ENCODE measurements around the gene PNPLA7.
"Not testable (repeated sequence)": the region's sequence is repeated elsewhere in the genome, so short reads cannot be mapped to it uniquely, and the experiment has no call there.

Gene PNPLA7

GRCh38 chr9:137552022-137552768 lies 2.0 kb upstream of the PNPLA7 start:
- no peak overlapping the region for H2BK15ac ChIP-seq (replicated peaks; ENCODE audit: low read depth)
- peak overlapping the region; percentile 92 for H3K9ac ChIP-seq (ENCODE audit: low read length)
- H3K27me3 ChIP-seq (ENCODE audit: insufficient read depth, low read length, poor library complexity): no peaks in the 10 kb centered on the region
- H4K8ac ChIP-seq (ENCODE audit: low read depth, low read length): no peak overlapping the region
- no peak overlapping the region for H2BK5ac ChIP-seq (ENCODE audit: low read length)
- peak overlapping the region; percentile 45 for H3K23ac ChIP-seq (ENCODE audit: low read length)
- no peaks in the 10 kb centered on the region for H3K79me2 ChIP-seq (ENCODE audit: control insufficient read depth, insufficient read depth, low read length)
- H3K56ac ChIP-seq (ENCODE audit: low read length): peak overlapping the region; percentile 93
- H3K4me1 ChIP-seq (ENCODE audit: control insufficient read depth, low read depth, low read length): no peaks in the 10 kb centered on the region
- peak overlapping the region; percentile 68 for H3K27ac ChIP-seq (ENCODE audit: low read depth, low read length)
- H2AK5ac ChIP-seq (ENCODE audit: low read length): no peak overlapping the region
- H4K5ac ChIP-seq (ENCODE audit: low read length): no peak overlapping the region
- no peaks in the 10 kb centered on the region for H3K79me1 ChIP-seq (ENCODE audit: low read length)
- peak; percentile 65 for DNase-seq
- H3K18ac ChIP-seq (ENCODE audit: low read length): peak overlapping the region; percentile 34
- WGBS (ENCODE audit: extremely low coverage, insufficient coverage, low lambda C conversion rate): no CpG with 5 or more reads among the region's 58 CpGs
- peak overlapping the region; percentile 91 for H3K4me2 ChIP-seq (ENCODE audit: low read length)
- H2BK120ac ChIP-seq (ENCODE audit: low read depth, low read length): no peak overlapping the region
- peak overlapping the region; percentile 58 for H3K4ac ChIP-seq (ENCODE audit: low read depth, low read length)
- H3K36me3 ChIP-seq (ENCODE audit: control insufficient read depth, insufficient read depth, low read length): peaks cover 3% of the 10 kb centered on the region
- H3K4me3 ChIP-seq (ENCODE audit: low read length): peak overlapping the region; percentile 82

GRCh38 chr9:137551264-137552021 lies 1.2 kb upstream of the PNPLA7 start, which contains the start of gene MRPL41:
MRPL41 (plus strand) TSS chr9:137551879; CDS start chr9:137552082, 203 bp downstream.
- WGBS (ENCODE audit: extremely low coverage, insufficient coverage, low lambda C conversion rate): no CpG with 5 or more reads among the region's 106 CpGs
- peak within 1 kb of the TSS; percentile 45 for H3K23ac ChIP-seq (ENCODE audit: low read length)
- H2AK5ac ChIP-seq (ENCODE audit: low read length): no peak within 1 kb of the TSS
- H3K79me1 ChIP-seq (ENCODE audit: low read length): no peaks in the 10 kb centered on the region
- no peak within 1 kb of the TSS for H2BK15ac ChIP-seq (replicated peaks; ENCODE audit: low read depth)
- no peaks in the 10 kb centered on the region for H3K79me2 ChIP-seq (ENCODE audit: control insufficient read depth, insufficient read depth, low read length)
- H3K4me2 ChIP-seq (ENCODE audit: low read length): peak within 1 kb of the TSS; percentile 91
- H2BK5ac ChIP-seq (ENCODE audit: low read length): no peak within 1 kb of the TSS
- H3K36me3 ChIP-seq (ENCODE audit: control insufficient read depth, insufficient read depth, low read length): peaks cover under 1% of the 10 kb centered on the region
- H3K27ac ChIP-seq (ENCODE audit: low read depth, low read length): peak within 1 kb of the TSS; percentile 68
- peak within 1 kb of the TSS; percentile 82 for H3K4me3 ChIP-seq (ENCODE audit: low read length)
- peak within 1 kb of the TSS; percentile 34 for H3K18ac ChIP-seq (ENCODE audit: low read length)
- H3K9ac ChIP-seq (ENCODE audit: low read length): peak within 1 kb of the TSS; percentile 92
- H4K5ac ChIP-seq (ENCODE audit: low read length): no peak within 1 kb of the TSS
- H4K8ac ChIP-seq (ENCODE audit: low read depth, low read length): no peak within 1 kb of the TSS
- no peaks in the 10 kb centered on the region for H3K27me3 ChIP-seq (ENCODE audit: insufficient read depth, low read length, poor library complexity)
- H3K56ac ChIP-seq (ENCODE audit: low read length): peak within 1 kb of the TSS; percentile 93
- peak within 1 kb of the TSS; percentile 58 for H3K4ac ChIP-seq (ENCODE audit: low read depth, low read length)
- peak; percentile 94 for DNase-seq
- H3K4me1 ChIP-seq (ENCODE audit: control insufficient read depth, low read depth, low read length): no peaks in the 10 kb centered on the region
- H2BK120ac ChIP-seq (ENCODE audit: low read depth, low read length): no peak within 1 kb of the TSS

- peak overlapping the region; percentile 33 for H3K18ac ChIP-seq (ENCODE audit: low read length)
- H2AK5ac ChIP-seq (ENCODE audit: low read length); H3K79me2 ChIP-seq (ENCODE audit: control insufficient read depth, insufficient read depth, low read length); H4K8ac ChIP-seq (ENCODE audit: low read depth, low read length); H4K5ac ChIP-seq (ENCODE audit: low read length); DNase-seq; H3K4me1 ChIP-seq (ENCODE audit: control insufficient read depth, low read depth, low read length); H2BK15ac ChIP-seq (replicated peaks; ENCODE audit: low read depth); H3K4ac ChIP-seq (ENCODE audit: low read depth, low read length); H2BK120ac ChIP-seq (ENCODE audit: low read depth, low read length); H3K27me3 ChIP-seq (ENCODE audit: insufficient read depth, low read length, poor library complexity); H3K27ac ChIP-seq (ENCODE audit: low read depth, low read length); H3K36me3 ChIP-seq (ENCODE audit: control insufficient read depth, insufficient read depth, low read length); H2BK5ac ChIP-seq (ENCODE audit: low read length); H3K79me1 ChIP-seq (ENCODE audit: low read length); H3K23ac ChIP-seq (ENCODE audit: low read length): not testable (repeated sequence)
- H3K9ac ChIP-seq (ENCODE audit: low read length): peak overlapping the region; percentile 68
- peak overlapping the region; percentile 85 for H3K56ac ChIP-seq (ENCODE audit: low read length)
- WGBS (ENCODE audit: extremely low coverage, insufficient coverage, low lambda C conversion rate): no CpG with 5 or more reads among the region's 17 CpGs
- peak overlapping the region; percentile 67 for H3K4me2 ChIP-seq (ENCODE audit: low read length)
- H3K4me3 ChIP-seq (ENCODE audit: low read length): peak overlapping the region; percentile 19
Measured at GRCh38 chr9:137550958-137551263, 709 bp upstream of the PNPLA7 start.

- no peaks in the 10 kb centered on the region for H3K4me1 ChIP-seq (ENCODE audit: control insufficient read depth, low read depth, low read length)
- no CpG with 5 or more reads among the region's 23 CpGs for WGBS (ENCODE audit: extremely low coverage, insufficient coverage, low lambda C conversion rate)
- no peak for DNase-seq
Measured at GRCh38 chr9:137547687-137548543, 2.3 kb downstream of the PNPLA7 start.

GRCh38 chr9:137545123-137545522 lies 5.1 kb downstream of the PNPLA7 start:
- H2BK120ac ChIP-seq (ENCODE audit: low read depth, low read length): no peak overlapping the region
- WGBS (ENCODE audit: extremely low coverage, insufficient coverage, low lambda C conversion rate): no CpG with 5 or more reads among the region's 10 CpGs
- H3K27me3 ChIP-seq (ENCODE audit: insufficient read depth, low read length, poor library complexity): no peaks in the 10 kb centered on the region
- H3K9ac ChIP-seq (ENCODE audit: low read length): no peak overlapping the region
- DNase-seq: no peak
- no peaks in the 10 kb centered on the region for H3K79me2 ChIP-seq (ENCODE audit: control insufficient read depth, insufficient read depth, low read length)
- no peak overlapping the region for H3K4ac ChIP-seq (ENCODE audit: low read depth, low read length)
- no peaks in the 10 kb centered on the region for H3K79me1 ChIP-seq (ENCODE audit: low read length)
- H3K4me3 ChIP-seq (ENCODE audit: low read length): no peak overlapping the region
- H2BK5ac ChIP-seq (ENCODE audit: low read length): no peak overlapping the region
- no peak overlapping the region for H4K8ac ChIP-seq (ENCODE audit: low read depth, low read length)
- no peaks in the 10 kb centered on the region for H3K36me3 ChIP-seq (ENCODE audit: control insufficient read depth, insufficient read depth, low read length)
- H3K23ac ChIP-seq (ENCODE audit: low read length): no peak overlapping the region
- no peak overlapping the region for H3K27ac ChIP-seq (ENCODE audit: low read depth, low read length)
- H3K18ac ChIP-seq (ENCODE audit: low read length): no peak overlapping the region
- no peaks in the 10 kb centered on the region for H3K4me1 ChIP-seq (ENCODE audit: control insufficient read depth, low read depth, low read length)
- no peak overlapping the region for H2BK15ac ChIP-seq (replicated peaks; ENCODE audit: low read depth)
- H2AK5ac ChIP-seq (ENCODE audit: low read length): no peak overlapping the region
- H3K56ac ChIP-seq (ENCODE audit: low read length): no peak overlapping the region
- no peak overlapping the region for H3K4me2 ChIP-seq (ENCODE audit: low read length)
- H4K5ac ChIP-seq (ENCODE audit: low read length): no peak overlapping the region

More at GRCh38 chr9:137547687-137548543, 2.3 kb downstream of the PNPLA7 start:
- no peak overlapping the region for H4K5ac ChIP-seq (ENCODE audit: low read length)
- H3K36me3 ChIP-seq (ENCODE audit: control insufficient read depth, insufficient read depth, low read length): no peaks in the 10 kb centered on the region
- H3K9ac ChIP-seq (ENCODE audit: low read length): no peak overlapping the region
- H3K79me2 ChIP-seq (ENCODE audit: control insufficient read depth, insufficient read depth, low read length): no peaks in the 10 kb centered on the region
- H3K56ac ChIP-seq (ENCODE audit: low read length): no peak overlapping the region
- H3K27me3 ChIP-seq (ENCODE audit: insufficient read depth, low read length, poor library complexity): no peaks in the 10 kb centered on the region
- H3K4me2 ChIP-seq (ENCODE audit: low read length): no peak overlapping the region
- H2BK5ac ChIP-seq (ENCODE audit: low read length): no peak overlapping the region
- no peak overlapping the region for H4K8ac ChIP-seq (ENCODE audit: low read depth, low read length)
- H3K18ac ChIP-seq (ENCODE audit: low read length): no peak overlapping the region
- H2BK120ac ChIP-seq (ENCODE audit: low read depth, low read length): no peak overlapping the region
- no peak overlapping the region for H3K4me3 ChIP-seq (ENCODE audit: low read length)
- H3K4ac ChIP-seq (ENCODE audit: low read depth, low read length): no peak overlapping the region
- H3K23ac ChIP-seq (ENCODE audit: low read length): no peak overlapping the region
- no peak overlapping the region for H3K27ac ChIP-seq (ENCODE audit: low read depth, low read length)
- no peak overlapping the region for H2BK15ac ChIP-seq (replicated peaks; ENCODE audit: low read depth)
- no peak overlapping the region for H2AK5ac ChIP-seq (ENCODE audit: low read length)
- no peaks in the 10 kb centered on the region for H3K79me1 ChIP-seq (ENCODE audit: low read length)
